ENCODE results near the gene RPL12. TPM values are rescaled to one million over a fixed set of nuclear protein-coding genes. Genes with fewer than 3 reads are reported as not detected.

RPL12 gene
- total and polyA plus RNA-seq, 9 of the 15 experiments (the other 6 are each of a cell fraction or from before 2014, with no cell fraction given): 1,614 to 4,558 (median 2,531) TPM

DNA sequence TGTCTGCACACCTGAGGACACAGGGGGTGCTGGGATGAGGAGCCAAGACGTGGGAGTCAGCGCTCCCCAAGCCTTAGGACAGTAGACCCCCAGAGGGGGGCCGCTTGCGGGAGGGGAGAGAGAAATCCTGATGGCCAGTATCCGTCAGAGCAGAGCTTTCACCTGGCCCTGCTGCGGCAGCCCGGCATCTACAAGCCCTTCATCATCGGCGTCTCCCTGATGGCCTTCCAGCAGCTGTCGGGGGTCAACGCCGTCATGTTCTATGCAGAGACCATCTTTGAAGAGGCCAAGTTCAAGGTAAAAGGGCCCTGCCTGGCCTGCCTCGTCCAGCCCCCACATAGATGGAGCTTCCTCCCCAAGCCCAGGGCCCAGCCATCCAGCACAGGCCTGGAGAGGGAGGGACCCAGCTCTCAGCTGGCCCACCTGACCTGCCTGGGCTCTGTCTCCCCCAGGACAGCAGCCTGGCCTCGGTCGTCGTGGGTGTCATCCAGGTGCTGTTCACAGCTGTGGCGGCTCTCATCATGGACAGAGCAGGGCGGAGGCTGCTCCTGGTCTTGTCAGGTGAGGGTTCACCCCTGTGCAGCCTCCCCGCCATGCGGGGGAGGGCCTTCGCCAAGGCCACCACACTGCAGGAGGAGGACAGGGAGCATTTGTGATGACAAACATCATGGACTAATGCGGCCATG is 47.6 kb downstream of the RPL12 start (continued):
- TF ChIP-seq FOXK1 (CRISPR knock-in tag; IDR thresholded peaks at IDR 0.05; ENCODE audit: borderline replicate concordance) (no peak), BMI1 (IDR thresholded peaks at IDR 0.05; ENCODE audit: low read length) (no peak)
- TF ChIP-seq, protein P1, sequence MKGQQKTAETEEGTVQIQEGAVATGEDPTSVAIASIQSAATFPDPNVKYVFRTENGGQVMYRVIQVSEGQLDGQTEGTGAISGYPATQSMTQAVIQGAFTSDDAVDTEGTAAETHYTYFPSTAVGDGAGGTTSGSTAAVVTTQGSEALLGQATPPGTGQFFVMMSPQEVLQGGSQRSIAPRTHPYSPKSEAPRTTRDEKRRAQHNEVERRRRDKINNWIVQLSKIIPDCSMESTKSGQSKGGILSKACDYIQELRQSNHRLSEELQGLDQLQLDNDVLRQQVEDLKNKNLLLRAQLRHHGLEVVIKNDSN (CRISPR knock-in tag; IDR thresholded peaks at IDR 0.05): no peak
- TF ChIP-seq, protein P2, sequence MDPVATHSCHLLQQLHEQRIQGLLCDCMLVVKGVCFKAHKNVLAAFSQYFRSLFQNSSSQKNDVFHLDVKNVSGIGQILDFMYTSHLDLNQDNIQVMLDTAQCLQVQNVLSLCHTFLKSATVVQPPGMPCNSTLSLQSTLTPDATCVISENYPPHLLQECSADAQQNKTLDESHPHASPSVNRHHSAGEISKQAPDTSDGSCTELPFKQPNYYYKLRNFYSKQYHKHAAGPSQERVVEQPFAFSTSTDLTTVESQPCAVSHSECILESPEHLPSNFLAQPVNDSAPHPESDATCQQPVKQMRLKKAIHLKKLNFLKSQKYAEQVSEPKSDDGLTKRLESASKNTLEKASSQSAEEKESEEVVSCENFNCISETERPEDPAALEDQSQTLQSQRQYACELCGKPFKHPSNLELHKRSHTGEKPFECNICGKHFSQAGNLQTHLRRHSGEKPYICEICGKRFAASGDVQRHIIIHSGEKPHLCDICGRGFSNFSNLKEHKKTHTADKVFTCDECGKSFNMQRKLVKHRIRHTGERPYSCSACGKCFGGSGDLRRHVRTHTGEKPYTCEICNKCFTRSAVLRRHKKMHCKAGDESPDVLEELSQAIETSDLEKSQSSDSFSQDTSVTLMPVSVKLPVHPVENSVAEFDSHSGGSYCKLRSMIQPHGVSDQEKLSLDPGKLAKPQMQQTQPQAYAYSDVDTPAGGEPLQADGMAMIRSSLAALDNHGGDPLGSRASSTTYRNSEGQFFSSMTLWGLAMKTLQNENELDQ (CRISPR knock-in tag; IDR thresholded peaks at IDR 0.05; ENCODE audit: borderline replicate concordance): no peak

DNA sequence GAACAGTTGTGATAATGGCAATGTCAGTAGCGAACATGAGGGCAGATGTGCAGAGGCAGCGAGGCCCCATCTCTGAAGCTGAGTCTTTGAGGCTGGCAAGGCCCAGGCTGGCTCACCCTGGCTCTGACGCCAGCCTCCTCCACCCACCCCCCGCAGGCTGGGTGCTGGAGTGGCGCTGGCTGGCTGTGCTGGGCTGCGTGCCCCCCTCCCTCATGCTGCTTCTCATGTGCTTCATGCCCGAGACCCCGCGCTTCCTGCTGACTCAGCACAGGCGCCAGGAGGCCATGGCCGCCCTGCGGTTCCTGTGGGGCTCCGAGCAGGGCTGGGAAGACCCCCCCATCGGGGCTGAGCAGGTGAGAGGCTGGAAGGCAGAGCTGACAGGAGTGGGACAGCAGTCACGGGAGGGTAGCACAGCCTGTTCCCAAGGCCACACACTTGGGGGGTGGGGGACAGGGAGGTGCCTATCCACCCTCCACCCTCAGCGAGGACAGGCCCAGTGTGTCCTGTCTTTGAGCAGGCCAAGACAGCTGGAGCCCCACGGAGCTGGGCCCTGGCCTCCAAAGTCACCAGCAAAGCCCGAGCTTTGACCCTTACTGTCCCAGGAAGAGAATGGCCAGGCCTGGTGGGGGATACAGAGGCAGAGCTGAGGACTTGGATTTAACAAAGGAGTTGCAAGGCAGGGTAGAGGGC is 48.7 kb downstream of the RPL12 start:
- H3K79me2 ChIP-seq (ENCODE audit: control insufficient read depth, insufficient read depth, low read length): no peaks in the 10 kb centered on the region
- H3K27me3 ChIP-seq (ENCODE audit: control insufficient read depth in 2 of 2, insufficient read depth in 2 of 2, low read length in 2 of 2): no peaks in the 10 kb centered on the region
- FAIRE-seq (no peak), DNase-seq (ENCODE audit: extremely low read depth in 1 of 4, low spot score in 3 of 4) (no peak), ATAC-seq (no peak)
- intact Hi-C loops (cut with micrococcal nuclease) (no loop called here), in situ Hi-C loops (cut with MboI) (no loop called here)
- WGBS (ENCODE audit: insufficient coverage, low coverage, missing lambda C conversion rate): 71% methylated on average over 11 of the region's 18 CpGs
- peak overlapping the region in 1 of 2 experiments; percentile 26; a peak in 1 of 4 replicates for H3K9ac ChIP-seq (ENCODE audit: insufficient read depth in 1 of 2, low read depth in 2 of 2, low read length in 2 of 2)
- POLR2A ChIA-PET: interaction anchor here (0.5 to 1.9 kb wide), 4 partner anchors 12 to 25 kb away, joined by 3 to 5 read pairs (median 4); partner anchors contain the start of gene ZNF79
- H3K4me2 ChIP-seq (ENCODE audit: insufficient read depth, low read length): no peak overlapping the region
- CTCF ChIA-PET (ENCODE audit: low intra/inter-chr PET ratio): no interaction called here
- peaks cover 9 to 50% of the 10 kb centered on the region in 2 experiments; a peak in 4 of 5 replicates for H3K4me1 ChIP-seq (replicated peaks in 1 of 2; ENCODE audit: control insufficient read depth in 2 of 2, insufficient read depth in 2 of 2, low read length in 2 of 2)
- H4K20me1 ChIP-seq (replicated peaks; ENCODE audit: control insufficient read depth, insufficient read depth, low read length): peaks cover 4% of the 10 kb centered on the region
- BruUV-seq (replicated peaks): no TSS peak
- H3K27ac ChIP-seq (ENCODE audit: extremely low read depth, low read depth, low read length): no peak overlapping the region
- H3K4me3 ChIP-seq: no peak overlapping the region
- H2AFZ ChIP-seq (ENCODE audit: low read depth, low read length): no peak overlapping the region
- peaks cover 6% of the 10 kb centered on the region for H3K9me1 ChIP-seq (ENCODE audit: control insufficient read depth, insufficient read depth, low read length)
- H3K36me3 ChIP-seq (ENCODE audit: control insufficient read depth, insufficient read depth, low read length): no peaks in the 10 kb centered on the region
- H3K9me3 ChIP-seq (replicated peaks; ENCODE audit: control insufficient read depth, insufficient read depth, low read depth, low read length): no peaks in the 10 kb centered on the region
- TF ChIP-seq CHAMP1 (IDR thresholded peaks at IDR 0.05) (no peak), EZH2 (IDR thresholded peaks at IDR 0.05; ENCODE audit: borderline replicate concordance, low read depth, low read length) (no peak), ZNF316 (IDR thresholded peaks at IDR 0.05) (peak; percentile 70), RBM17 (IDR thresholded peaks at IDR 0.05; ENCODE audit: borderline replicate concordance, low read depth, low read length) (no peak), ZSCAN29 (IDR thresholded peaks at IDR 0.05) (no peak), MIER1 (IDR thresholded peaks at IDR 0.05; ENCODE audit: low read depth) (no peak), FOXP1 (CRISPR knock-in tag; IDR thresholded peaks at IDR 0.05) (no peak), MAFG (tag; conservative IDR thresholded peaks at IDR 0.05) (peak; percentile 46)

All from K562 (cell line).